ENCODE data around the gene MYH16.
"Not testable (repeated sequence)": the region's sequence is repeated elsewhere in the genome, so short reads cannot be mapped to it uniquely, and the experiment has no call there.

- not testable (repeated sequence) for TF ChIP-seq CTCF (IDR thresholded peaks at IDR 0.05); POLR2AphosphoS5 (IDR thresholded peaks at IDR 0.05; ENCODE audit: insufficient read depth in 1 of 2, low read depth in 1 of 2)
These were observed 85.9 kb downstream of the MYH16 start for GRCh38 chr7:99358521-99358920.

All from vagina (tissue), 2 donors.